HG02571 (cell line): Measurements from ENCODE around the gene ASMTL.
"Not testable (repeated sequence)": the region's sequence is repeated elsewhere in the genome, so short reads cannot be mapped to it uniquely, and the experiment has no call there.

Experiments used
- ATAC-seq: cut with Tn5 transposase; IDR thresholded peaks from one replicate; pipeline ENCODE4 v1.9.1; 2021; ENCODE audit warnings: mild to moderate bottlenecking, moderate library complexity; ENCODE audit not compliant: unreplicated experiment

ASMTL gene

DNA sequence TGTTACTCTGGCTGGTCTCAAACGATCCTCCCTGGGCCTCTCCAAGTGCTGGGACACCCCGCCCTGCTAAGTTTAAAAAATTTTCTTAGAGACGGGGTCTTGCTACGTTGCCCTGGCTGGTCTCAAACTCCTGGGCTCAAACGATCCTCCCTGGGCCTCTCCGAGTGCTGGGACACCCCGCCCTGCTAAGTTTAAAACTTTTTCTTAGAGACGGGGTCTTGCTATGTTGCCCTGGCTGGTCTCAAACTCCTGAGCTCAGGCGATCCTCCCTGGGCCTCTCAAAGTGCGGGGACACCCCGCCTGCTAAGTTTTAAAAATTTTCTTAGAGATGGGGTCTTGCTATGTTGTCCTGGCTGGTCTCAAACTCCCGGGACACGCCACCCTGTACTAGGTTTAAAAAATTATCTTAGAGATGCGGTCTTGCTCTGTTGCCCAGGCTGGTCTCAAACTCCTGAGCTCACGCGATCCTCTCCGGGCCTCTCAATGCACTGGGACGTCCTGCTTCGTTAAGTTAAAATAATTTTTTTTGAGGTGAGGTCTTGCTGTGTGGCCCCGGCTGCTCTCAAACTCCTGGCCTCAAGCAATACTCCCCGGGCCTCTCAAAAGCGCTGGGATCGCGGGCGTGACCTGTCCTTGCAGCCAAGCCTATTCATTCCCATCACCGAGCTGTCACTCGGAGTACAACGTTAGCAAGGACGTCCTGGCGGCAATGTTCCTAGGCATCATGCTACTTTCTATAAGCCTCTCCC, 61.9 kb downstream of the ASMTL start:
- ATAC-seq: no peak

DNA sequence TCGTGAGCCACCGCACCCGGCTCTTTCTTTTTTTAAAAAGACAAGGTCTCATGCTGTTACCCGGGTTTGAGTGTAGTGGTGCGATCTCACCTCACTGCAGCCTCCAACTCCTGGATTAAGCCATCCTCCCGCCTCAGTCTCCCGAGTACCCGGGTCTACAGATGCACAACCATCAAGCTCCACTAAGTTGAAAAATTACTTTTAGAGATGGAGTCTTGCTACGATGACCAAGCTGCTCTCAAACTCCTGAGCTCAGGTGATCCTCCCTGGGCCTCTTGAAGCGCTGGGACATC, 62.8 kb downstream of the ASMTL start:
- ATAC-seq: no peak

- ATAC-seq: no peak
These were observed 63.3 kb downstream of the ASMTL start for GRCh38 chrX:1389181-1389992.

DNA sequence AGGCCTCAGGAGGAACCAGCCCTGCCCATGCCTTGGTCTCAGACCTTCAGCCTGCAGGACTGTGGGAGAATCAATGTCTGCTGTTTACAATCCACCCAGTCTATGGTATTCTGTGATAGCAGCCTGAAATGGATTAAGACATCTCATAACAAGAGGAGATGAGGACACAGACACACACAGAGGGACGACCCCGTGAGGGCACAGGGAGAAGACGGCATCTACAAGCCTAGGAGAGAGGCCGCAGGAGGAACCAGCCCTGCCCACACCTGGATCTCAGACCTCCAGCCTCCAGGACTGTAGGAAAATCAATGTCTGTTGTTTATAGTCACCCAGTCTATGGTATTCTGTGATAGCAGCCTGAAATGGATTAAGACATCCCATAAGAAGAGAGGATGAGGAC, 64.1 kb downstream of the ASMTL start:
- ATAC-seq: no peak

DNA sequence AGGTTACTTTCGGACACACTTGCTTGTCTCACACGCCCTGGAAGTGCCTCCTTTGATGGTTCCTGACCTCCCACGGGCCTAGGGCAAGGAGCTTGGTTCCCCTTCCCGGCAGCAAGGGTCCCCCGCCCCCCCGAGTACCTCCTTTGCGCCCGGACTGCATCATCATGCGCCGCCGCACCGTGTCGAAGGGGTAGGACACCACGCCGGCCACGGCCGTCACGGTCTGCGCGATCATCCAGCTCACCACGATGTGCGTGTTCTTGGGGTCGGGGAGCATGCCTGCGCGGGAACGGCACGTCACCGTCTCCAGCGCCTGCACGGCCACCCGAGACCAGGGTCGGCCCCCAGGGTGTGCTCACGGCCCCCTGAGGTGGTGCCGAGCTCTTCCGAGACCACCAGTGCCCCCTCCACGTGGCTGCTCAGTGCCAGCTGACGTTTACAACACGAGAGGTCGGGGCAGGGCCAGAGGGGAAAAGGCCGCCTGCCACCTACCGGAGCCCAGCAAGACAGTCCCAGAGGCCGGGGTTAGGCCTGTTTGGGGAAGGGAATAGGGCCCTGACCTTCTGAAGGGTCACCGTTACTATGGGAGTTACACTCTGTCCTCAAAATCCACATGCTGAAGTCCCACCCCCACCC, 65.5 kb downstream of the ASMTL start:
- ATAC-seq: no peak

DNA sequence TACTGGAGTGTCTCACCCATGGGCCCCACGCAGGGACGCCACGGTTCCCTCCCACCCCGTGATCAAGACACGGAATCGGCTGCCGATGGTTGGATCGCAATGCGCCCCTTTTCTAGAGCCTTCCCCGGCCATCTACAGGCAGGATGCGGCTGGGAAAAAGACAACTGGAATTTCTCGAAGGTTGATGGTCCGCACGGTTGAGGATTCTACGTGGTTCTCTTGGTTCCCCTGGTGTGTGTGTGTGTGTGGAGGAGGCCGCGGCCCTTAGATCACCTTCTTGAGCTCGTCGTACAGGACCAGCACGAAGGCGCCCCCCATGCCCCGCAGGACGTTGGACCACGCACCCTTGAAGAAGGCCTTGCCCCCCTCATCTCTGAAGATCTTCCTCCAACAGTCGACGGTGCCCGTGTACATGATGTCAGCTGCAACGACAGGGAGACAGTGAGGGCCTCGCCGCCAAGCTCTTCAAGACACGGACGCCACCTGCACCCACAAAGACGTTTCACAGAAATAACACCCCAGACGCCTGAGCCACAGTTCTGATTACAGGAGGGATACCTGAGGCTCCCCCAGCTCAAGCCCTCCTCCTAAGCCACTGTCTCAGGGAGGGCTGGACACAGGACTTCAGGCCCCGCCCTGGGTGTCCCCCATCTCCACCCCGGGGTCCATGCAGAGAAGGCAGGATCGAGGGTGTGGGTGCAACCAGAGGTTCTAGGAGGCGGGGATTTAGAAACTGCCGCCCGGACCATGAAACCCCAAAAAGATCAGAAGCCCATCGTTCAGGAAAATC, 66.2 kb downstream of the ASMTL start:
- ATAC-seq: no peak

DNA sequence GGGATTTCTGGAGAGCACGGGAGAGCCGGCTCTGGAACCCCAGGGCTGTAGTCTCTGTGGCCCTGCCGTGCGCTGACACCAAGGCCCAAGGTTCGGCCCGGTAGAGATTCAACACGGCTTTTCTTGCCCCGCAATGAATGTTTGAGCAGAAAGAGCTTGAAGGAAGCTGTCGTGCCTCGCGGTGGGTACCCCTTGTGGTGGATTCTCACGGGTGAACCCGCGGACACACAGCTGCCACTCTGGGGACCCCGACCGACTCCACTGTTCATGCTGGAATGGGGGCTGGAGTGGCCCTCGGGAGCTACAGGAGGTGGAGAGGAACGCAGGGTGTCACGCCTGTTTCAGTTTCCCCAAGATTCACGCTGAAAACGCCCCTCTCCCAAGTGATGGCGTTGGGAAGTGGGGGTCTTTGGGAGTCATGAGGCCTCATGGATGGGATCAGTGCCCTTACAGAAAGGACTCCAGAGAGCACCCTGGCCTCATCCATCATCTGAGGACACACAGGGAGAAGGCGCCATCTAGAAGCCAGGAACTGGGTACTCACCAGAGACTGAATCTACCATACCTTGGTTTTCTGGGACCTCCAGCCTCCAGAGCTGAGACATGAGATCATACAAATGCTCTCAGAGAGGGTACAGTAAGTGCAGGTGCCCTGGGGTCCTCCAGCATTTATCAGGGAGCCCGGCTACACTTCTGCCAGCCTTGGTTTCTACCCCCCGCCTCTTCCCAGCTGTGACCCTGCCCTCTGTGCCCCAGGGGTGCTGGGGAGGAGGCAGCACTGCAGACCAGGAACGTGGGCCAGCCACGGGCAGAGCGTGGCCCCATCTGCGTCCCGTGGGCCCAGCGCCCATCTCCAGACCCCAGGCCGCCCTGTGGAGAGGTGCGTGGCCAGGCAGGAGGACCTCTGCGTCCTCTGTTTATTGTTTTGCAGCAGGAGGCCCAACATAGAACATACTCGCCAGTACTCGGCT, 67.2 kb downstream of the ASMTL start:
- no peak for ATAC-seq

GRCh38 chrX:1384658-1385252, 68.0 kb downstream of the ASMTL start:
- ATAC-seq: no peak

GRCh38 chrX:1380672-1381233, 72.0 kb downstream of the ASMTL start:
- ATAC-seq: no peak

DNA sequence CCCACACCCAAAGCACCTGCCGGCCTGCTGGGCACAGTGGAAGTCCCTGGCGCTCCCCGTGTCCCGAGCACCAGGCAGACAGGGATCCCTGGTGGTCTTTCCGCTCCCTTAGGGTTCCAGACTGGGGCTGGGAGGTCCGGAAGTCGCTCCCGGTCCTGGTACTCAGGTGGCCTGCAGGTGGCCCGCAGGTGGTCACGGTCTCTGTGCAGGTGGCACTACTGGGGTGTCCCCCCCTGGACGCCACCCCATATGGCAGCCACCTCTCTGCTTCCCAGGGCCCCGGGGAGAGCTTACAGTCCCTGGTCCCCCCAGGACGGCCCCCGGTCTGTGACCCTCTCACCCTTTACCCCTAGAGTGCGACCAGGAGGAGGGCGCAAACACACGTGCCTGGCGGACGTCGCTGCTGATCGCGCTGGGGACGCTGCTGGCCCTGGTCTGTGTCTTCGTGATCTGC, 74.4 kb downstream of the ASMTL start:
- no peak for ATAC-seq

DNA sequence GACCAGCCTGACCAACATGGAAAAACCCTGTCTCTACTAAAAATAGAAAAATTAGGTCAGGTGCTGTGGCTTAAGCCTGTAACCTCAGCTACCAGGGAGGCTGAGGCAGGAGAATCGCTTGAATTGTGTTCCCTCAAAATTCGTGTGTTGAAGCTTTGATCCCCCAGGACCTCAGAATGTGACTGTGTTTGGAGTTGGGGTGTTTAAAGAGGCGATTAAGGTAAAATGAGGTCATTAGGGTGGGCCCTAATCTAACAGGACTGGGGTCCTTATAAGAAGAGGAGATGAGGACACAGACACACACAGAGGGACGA, 84.4 kb downstream of the ASMTL start:
- ATAC-seq: no peak

DNA sequence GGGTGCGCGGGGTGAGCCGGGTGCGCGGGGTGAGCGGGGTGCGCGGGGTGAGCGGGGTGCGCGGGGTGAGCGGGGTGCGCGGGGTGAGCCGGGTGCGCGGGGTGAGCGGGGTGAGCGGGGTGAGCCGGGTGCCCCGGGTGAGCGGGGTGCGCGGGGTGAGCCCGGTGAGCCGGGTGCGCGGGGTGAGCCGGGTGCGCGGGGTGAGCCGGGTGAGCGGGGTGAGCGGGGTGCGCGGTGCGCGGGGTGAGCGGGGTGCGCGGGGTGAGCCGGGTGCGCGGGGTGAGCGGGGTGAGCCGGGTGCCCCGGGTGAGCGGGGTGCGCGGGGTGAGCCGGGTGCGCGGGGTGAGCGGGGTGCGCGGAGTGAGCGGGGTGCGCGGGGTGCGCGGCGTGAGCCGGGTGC, 86.3 kb downstream of the ASMTL start:
- not testable (repeated sequence) for ATAC-seq

GRCh38 chrX:1361910-1362309, 90.8 kb downstream of the ASMTL start:
- no peak for ATAC-seq

DNA sequence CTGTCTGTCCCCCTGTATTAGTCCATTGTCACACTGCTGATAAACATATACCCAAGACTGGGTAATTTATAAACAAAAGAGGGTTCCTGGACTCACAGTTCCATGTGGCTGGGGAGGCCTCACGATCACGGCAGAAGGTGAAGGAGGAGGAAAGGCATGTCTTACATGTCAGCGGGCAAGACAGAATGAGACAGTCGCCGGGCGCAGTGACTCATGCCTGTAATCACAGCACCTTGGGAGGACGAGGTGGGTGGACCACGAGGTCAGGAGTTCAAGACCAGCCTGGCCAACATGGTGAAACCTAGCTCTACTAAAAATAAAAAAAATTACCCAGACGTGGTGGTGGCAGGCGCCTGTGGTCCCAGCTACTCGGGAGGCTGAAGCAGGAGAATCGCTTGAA, 91.4 kb downstream of the ASMTL start:
- no peak for ATAC-seq

DNA sequence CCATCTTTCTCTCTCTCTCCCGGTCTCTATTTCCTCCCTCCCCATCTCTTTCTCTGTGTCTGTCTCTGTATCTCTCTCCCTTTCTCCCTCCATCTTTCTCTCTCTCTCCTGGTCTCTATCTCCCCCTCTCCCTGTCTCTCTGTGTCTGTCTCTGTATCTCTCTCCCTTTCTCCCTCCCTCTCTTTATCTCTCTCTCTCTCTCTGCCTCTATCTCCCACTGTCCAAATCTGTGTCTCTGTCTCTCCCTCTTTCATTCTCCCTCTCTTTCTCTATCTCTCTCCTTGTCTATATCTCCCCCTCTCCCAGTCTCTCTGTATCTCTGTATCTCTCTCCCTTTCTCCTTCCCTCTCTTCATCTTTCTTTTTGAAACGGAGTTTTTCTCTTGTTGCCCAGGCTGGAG, 92.5 kb downstream of the ASMTL start:
- ATAC-seq: no peak

DNA sequence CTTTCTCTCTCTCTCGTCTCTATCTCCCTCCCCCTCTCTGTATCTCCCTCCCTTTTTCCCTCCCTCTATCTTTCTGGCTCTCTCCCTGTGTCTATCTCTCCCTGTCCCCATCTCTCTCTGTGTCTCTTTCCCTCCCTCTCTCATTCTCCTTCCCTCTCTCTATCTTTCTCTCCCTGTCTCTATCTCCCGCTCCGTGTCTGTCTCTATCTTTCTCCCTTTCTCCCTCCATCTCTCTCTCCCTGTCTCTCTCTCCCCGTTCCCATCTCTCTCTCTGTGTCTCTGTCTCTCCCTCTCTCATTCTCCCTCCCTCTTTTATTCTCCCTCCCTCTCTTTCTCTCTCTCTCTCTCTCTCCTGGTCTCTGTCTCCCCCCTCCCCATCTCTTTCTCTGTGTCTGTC, 93.2 kb downstream of the ASMTL start:
- no peak for ATAC-seq

DNA sequence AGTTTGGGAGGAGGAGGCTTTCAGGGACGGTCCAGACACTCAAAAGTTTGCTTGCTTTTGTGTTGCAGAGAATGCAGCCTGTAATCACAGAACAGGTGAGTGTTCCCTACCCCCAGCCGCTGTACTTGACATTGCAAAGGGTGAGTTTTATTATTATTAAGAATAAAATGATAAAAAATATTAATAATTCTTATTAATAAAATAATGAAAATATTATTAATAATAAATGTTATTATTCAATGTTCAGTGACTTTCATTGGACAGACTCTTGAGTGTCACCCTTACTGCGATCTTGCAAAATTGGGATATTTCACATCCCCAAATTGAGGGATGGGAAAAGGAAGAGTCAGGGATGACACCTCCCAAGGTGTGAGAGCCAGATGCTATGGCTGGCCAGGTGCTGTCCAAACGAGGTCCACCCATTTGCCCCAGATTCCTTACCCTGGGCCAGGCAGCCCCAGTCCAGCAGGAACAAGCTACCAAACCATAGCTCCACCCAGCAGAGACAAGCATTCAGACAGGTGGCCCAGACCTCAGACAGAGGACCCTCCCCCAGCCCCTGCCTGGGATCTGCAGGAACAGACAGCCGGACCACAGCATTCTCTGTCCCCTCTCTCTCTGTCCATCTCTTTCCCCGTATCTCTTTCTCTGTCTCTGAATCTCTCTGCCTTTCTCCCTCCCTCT, 93.8 kb downstream of the ASMTL start:
- no peak for ATAC-seq

DNA sequence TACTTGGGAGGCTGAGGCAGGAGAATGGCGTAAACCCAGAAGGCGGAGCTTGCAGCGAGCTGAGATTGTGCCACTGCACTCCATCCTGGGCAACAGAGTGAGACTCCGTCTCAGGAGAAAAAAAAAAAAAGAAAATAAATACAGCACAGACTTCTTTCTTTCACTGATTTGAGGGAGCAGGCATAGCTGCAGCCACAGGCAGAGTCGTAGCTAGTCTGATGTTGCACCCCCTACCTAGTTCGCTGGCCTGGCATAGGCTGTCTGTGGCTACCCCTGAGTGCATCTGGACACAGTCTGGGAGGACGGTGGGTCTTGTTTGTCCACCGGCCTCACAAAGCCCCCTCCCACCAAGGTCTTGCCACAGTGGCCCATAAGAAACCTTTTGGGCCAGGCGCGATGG, 94.7 kb downstream of the ASMTL start:
- no peak for ATAC-seq
